Ovary (tissue), 10 donors: ENCODE data around the gene ZNF169. TPM values are rescaled to one million over a fixed set of nuclear protein-coding genes. Genes with fewer than 3 reads are reported as not detected.
A peak's percentile ranks its signal among the peaks of the same experiment; 100 is the strongest.

Source experiments
- DNase-seq, 5 donors: peaks; one replicate each; pipeline ENCODE4 v3.0.0-alpha.2; 2019 to 2020
- H3K27ac ChIP-seq, 2 donors: fragments of 200-600 bp; one replicate each; pipeline versions ENCODE4 v1.5.1 to v1.8.0; 2019 to 2022
- H3K27me3 ChIP-seq: fragments of 200-600 bp; one replicate; pipeline ENCODE4 v1.8.0; 2022
- H3K36me3 ChIP-seq: fragments of 200-600 bp; sonication (generic); one replicate; pipeline ENCODE4 v1.5.1; 2019
- H3K4me1 ChIP-seq: one replicate; pipeline ENCODE4 v1.8.1; 2013; ENCODE audit warnings: mild to moderate bottlenecking, moderate library complexity; ENCODE audit not compliant: insufficient read depth
- H3K4me3 ChIP-seq: fragments of 200-600 bp; sonication (generic); one replicate; pipeline ENCODE4 v1.5.1; 2017
- H3K9me3 ChIP-seq, 2 donors: fragments of 200-600 bp in 1 of 2; sonication (generic) in 1 of 2; one replicate each; pipeline versions ENCODE4 v1.5.1 to v1.8.1; 2013 to 2019; ENCODE audit warnings: mild to moderate bottlenecking in 1 of 2, moderate library complexity in 1 of 2
- EP300 ChIP-seq: sonication (generic); formaldehyde crosslinking; IDR thresholded peaks from one replicate; pipeline ENCODE4 v1.6.1; 2017; ENCODE audit warnings: antibody characterized with exemption
- POLR2A ChIP-seq: fragments of 450-650 bp; IDR thresholded peaks from one replicate; pipeline ENCODE4 v1.6.1; 2017; ENCODE audit warnings: antibody characterized with exemption, mild to moderate bottlenecking, moderate library complexity
- WGBS, 3 donors: extraction: QIAGEN DNeasy Blood & Tissue Kit in 1 of 3; methylation state at CpG; one replicate each; pipeline versions ENCODE4 v1.1.5 to v1.1.7; 2013 to 2017; 5-methylcytosine and 5-hydroxymethylcytosine counted together
- intact Hi-C, 4 donors: fragments of 100-400 bp; cut with DNase I; formaldehyde crosslinking; loops; one replicate each; pipeline versions ENCODE4 v1.11.0 to v1.15.1; 2022 to 2023
- long read RNA-seq, 3 donors: library from polyadenylated mRNA in 2 of 3; unstranded in 2 of 3; transcript quantifications; one replicate each; pipeline ENCODE4 v2.0.0 and lab custom pipeline, GENCODE V29; 2021 to 2026
- polyA plus RNA-seq, 2 donors: library from polyadenylated mRNA; stranded (reverse); fragments of 200-250 nt in 1 of 2; fragments of 350-450 nt in 1 of 2; fragmentation: Illumina TruSeq in 1 of 2; extraction: RNeasy Lipid Tissue Mini Kit (QIAGEN cat#74804) in 1 of 2; gene quantifications; one replicate each; pipeline ENCODE4 v1.2.3, GENCODE V29; 2013 to 2014
- total RNA-seq, 7 donors: library from RNA; depleted of rRNA in 2 of 7; stranded (reverse); fragments of >200 nt in 2 of 7; fragmentation: NEBNext Ultra II Directional in 3 of 7; extraction: Animal tissue kit (Norgen Biotek cat#: 25700) in 3 of 7; gene quantifications; one replicate each; pipeline versions ENCODE4 v1.1.0 to v1.2.4, GENCODE V29; 2016 to 2023
- TF ChIP-seq, protein P1 (sequence below), 3 donors: fragments of 450-650 bp in 2 of 3; fragments of 200-600 bp in 1 of 3; IDR thresholded peaks; one replicate each; pipeline versions ENCODE4 v1.5.1 to v1.8.0; 2016 to 2022; ENCODE audit warnings: antibody characterized with exemption in 3 of 3, mild to moderate bottlenecking in 1 of 3
- donor health status: DM: no; HTN: no; CAD: no; lungs with moderate emphysema.
- donor health status: DM: no; HTN: no; CAD: no.
- donor health status: Bipolar disorder and iron deficiency.
- donor health status: DM: yes; HTN: yes; CAD: no.
- donor health status: DM: no; HTN: no; CAD: no.
- donor health status: DM: yes; HTN: yes; CAD: no.

ZNF169 gene
- total RNA-seq (10 to 100 TPM in 1 of 7 donors, 1 to 10 TPM in 6; 4.6 to 12.5 (median 6.6) TPM), polyA plus RNA-seq (1 to 10 TPM; 4.9 to 6.6 TPM)
- long read RNA-seq, donor 1, transcript ZNF169-205 (3 exons, 396 nt): major isoform, 5 of 20 reads
- long read RNA-seq, donor 1, partial matches to known transcripts: 6 of 20 reads
- long read RNA-seq, donor 1, other reads (novel, unspliced or antisense): 7 of 20 reads
- long read RNA-seq, donor 2: 0 reads
- long read RNA-seq, donor 3, partial matches to known transcripts: 1 of 5 reads
- long read RNA-seq, donor 3, other reads (novel, unspliced or antisense): 0 of 5 reads

DNA sequence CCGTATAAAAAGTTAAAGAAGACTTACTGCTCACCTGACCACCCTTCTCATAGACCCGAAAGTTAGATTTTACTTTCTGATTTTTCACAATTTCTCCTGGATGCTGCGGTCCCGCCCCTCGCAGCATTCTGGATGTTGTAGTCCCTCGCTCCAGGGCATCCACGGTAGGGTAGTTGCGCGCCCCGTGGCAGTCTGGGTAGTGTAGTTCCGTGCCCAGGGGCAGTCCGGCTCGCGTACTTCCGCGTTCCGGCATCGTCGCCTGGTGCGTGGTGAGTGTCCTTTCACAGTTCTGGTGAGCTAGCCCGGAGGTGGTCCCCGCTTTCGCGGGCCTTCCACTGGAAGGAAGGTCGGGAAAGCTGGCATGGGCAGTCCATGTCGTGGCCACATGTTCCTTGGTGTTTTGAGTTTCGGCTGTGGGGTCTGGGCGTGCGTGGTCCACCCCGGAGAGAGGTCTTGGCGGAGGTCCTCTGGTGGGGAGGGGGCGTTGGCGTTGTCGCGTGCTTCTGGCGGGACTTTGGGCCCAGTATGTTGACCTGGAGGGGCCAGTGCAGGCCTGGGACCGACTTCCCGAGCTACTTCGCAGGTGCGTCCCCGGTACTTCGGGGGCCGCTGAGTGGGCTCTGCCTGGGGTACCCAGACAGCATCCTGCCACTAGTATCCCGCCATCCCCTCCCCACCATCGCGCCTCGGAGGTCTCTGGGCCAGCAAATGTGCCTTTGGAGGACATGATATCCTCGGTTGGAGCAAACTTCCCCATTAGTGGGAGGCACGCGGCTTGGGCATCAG is at the start of gene ZNF169:
ZNF169 (plus strand) TSS at position 222 of the 786 bp plus-strand sequence. CDS start 19,515 bp downstream, outside the sequence.
- no peaks in the 10 kb centered on the region for H3K9me3 ChIP-seq
- H3K36me3 ChIP-seq: no peaks in the 10 kb centered on the region
- DNase-seq: peak; percentile 84 to 92 (median 89)
- TF ChIP-seq EP300 (no peak), POLR2A (peak; percentile 34)
- intact Hi-C loops: no loop called here
- H3K4me1 ChIP-seq: no peaks in the 10 kb centered on the region
- H3K27ac ChIP-seq: peak within 1 kb of the TSS; percentile 53 to 70
- H3K27me3 ChIP-seq: no peaks in the 10 kb centered on the region
- peak within 1 kb of the TSS; percentile 82 for H3K4me3 ChIP-seq
- 1 to 2% (median 1%) methylated on average over 50 of the region's 50 CpGs for WGBS, 3 donors

- Histone ChIP-seq H3K36me3 (no peaks in the 10 kb centered on the region), H3K4me1 (no peaks in the 10 kb centered on the region), H3K27me3 (no peaks in the 10 kb centered on the region), H3K9me3 (no peaks in the 10 kb centered on the region), H3K27ac (no peak overlapping the region), H3K4me3 (no peak overlapping the region)
- 74 to 87% (median 77%) methylated on average over 5 of the region's 5 CpGs for WGBS, 3 donors
- TF ChIP-seq POLR2A (no peak), EP300 (no peak)
- TF ChIP-seq, protein P1, sequence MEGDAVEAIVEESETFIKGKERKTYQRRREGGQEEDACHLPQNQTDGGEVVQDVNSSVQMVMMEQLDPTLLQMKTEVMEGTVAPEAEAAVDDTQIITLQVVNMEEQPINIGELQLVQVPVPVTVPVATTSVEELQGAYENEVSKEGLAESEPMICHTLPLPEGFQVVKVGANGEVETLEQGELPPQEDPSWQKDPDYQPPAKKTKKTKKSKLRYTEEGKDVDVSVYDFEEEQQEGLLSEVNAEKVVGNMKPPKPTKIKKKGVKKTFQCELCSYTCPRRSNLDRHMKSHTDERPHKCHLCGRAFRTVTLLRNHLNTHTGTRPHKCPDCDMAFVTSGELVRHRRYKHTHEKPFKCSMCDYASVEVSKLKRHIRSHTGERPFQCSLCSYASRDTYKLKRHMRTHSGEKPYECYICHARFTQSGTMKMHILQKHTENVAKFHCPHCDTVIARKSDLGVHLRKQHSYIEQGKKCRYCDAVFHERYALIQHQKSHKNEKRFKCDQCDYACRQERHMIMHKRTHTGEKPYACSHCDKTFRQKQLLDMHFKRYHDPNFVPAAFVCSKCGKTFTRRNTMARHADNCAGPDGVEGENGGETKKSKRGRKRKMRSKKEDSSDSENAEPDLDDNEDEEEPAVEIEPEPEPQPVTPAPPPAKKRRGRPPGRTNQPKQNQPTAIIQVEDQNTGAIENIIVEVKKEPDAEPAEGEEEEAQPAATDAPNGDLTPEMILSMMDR (IDR thresholded peaks at IDR 0.05): no peak
- no peak for DNase-seq
- intact Hi-C loops: loop anchor here in 3 of 4 donors (5.0 to 10.0 kb wide), 4 partner anchors 144 to 529 kb away; no protein-coding TSS in a partner anchor
These were observed 48.2 kb upstream of the ZNF169 start for GRCh38 chr9:94210616-94211603.

- H3K27ac ChIP-seq: no peak overlapping the region
- no peak for TF ChIP-seq POLR2A
- intact Hi-C loops: loop anchor here (2.0 to 10.0 kb wide), 5 partner anchors 145 to 530 kb away; no protein-coding TSS in a partner anchor
These were observed 47.0 kb upstream of the ZNF169 start for GRCh38 chr9:94212091-94212490.

GRCh38 chr9:94212531-94212930 is 46.6 kb upstream of the ZNF169 start:
- Histone ChIP-seq H3K4me3 (no peak overlapping the region), H3K27ac (no peak overlapping the region), H3K27me3 (no peaks in the 10 kb centered on the region), H3K9me3 (no peaks in the 10 kb centered on the region), H3K4me1 (no peaks in the 10 kb centered on the region), H3K36me3 (no peaks in the 10 kb centered on the region)
- TF ChIP-seq POLR2A (no peak), EP300 (no peak)
- TF ChIP-seq, protein P1 (IDR thresholded peaks at IDR 0.05): no peak
- DNase-seq: no peak
- intact Hi-C loops: loop anchor here (2.0 to 10.0 kb wide), 5 partner anchors 145 to 530 kb away; no protein-coding TSS in a partner anchor
- 57 to 62% (median 59%) methylated on average over 5 of the region's 5 CpGs for WGBS, 3 donors

More at GRCh38 chr9:94212091-94212490, 47.0 kb upstream of the ZNF169 start:
- H3K36me3 ChIP-seq: no peaks in the 10 kb centered on the region
- no peak overlapping the region for H3K4me3 ChIP-seq
- no peak for DNase-seq
- no peaks in the 10 kb centered on the region for H3K4me1 ChIP-seq
- H3K9me3 ChIP-seq: no peaks in the 10 kb centered on the region
- WGBS, 3 donors: 79 to 96% (median 85%) methylated on average over 1 of the region's 1 CpG
- no peaks in the 10 kb centered on the region for H3K27me3 ChIP-seq
